Measurements from ENCODE around the gene SDHA. TPM values are rescaled to one million over a fixed set of nuclear protein-coding genes. Genes with fewer than 3 reads are reported as not detected.
"Not testable (repeated sequence)": the region's sequence is repeated elsewhere in the genome, so short reads cannot be mapped to it uniquely, and the experiment has no call there.

The SDHA gene
- total RNA-seq, 1 donor from 2014 or later, result 137 TPM

GRCh38 chr5:197031-197430, 21.1 kb upstream of the SDHA start:
- DNase-seq (ENCODE audit: low read depth in 2 of 2), result not testable (repeated sequence)

GRCh38 chr5:197892-198489, 20.1 kb upstream of the SDHA start:
- no peak for DNase-seq (ENCODE audit: low read depth in 2 of 2)

- no peak for DNase-seq (ENCODE audit: low read depth in 2 of 2)
Observed at GRCh38 chr5:198516-199196, 19.5 kb upstream of the SDHA start.

DNA sequence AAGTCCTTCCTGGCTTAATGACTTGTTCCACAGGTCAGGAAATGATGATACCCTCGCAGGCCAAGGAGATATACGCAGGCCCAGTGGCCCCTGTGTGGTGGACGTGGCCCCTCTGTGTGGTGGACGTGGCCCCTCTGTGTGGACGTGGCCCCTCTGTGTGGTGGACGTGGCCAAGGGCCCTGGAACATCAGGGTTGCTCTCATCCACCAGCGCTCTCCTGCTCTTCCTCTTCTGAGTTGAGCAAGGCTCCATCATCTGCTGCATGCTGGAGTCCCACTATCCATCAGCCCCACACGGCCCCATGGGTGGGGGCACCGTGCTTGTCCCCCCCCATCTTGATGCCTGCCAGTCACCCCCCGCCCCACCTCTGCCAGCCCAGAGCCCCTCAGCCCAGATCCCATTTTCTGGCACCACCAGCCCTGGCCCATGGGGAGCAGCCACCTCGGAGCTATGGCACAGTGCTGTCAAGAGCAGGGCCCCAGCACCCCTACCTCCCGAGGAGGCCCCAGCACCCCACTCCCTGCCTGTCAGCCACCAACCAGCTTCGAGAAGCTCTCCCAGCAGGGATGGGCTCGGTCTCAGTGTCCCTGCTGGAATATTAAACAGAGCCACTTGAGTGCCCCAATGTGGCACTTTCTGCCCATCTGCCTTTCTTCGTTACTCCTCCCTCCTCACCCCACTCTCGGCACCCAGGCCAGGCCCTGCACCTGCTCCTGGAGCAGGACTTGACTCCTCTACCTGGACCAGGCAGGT, 18.7 kb upstream of the SDHA start:
- DNase-seq (ENCODE audit: low read depth in 2 of 2), result no peak

DNA sequence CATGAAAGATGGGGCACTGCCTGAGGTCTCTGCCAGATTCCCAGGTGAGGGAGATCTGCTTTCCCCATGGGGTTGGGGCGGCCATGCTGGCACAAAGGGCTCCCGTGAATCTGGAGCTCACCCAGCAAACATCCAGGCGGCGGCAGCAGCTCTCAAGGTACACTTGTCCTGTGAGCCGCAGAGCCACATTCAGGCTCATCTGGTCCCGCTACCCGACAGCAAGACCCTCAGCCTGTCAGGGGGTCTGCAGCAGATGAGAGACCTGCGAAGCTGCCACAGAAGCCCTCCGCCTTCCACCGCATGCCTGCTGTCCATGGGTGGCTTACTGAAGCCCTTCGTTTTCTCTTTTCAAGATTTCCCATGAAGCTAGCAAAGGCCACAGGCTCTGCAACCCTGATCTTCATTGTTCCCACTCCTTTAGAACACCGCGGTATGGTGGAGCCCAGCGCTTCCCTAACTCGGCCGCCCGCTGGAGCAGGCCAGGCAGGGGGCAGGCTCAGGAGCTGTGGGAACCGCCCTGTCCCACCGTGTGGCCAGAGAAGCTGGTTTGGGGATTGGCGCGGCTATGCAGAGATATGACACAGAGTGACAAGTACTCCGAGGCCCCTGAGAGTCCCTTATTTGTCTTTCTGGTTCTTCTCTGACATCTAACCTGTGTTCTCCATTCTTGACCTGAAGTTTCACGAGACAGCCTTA, 18.0 kb upstream of the SDHA start:
- no peak for DNase-seq (ENCODE audit: low read depth in 2 of 2)

- no peak for DNase-seq (ENCODE audit: low read depth in 2 of 2)
Observed at GRCh38 chr5:200985-201384, 17.1 kb upstream of the SDHA start.

- DNase-seq (ENCODE audit: low read depth in 2 of 2), result no peak
Observed at GRCh38 chr5:201672-202071, 16.4 kb upstream of the SDHA start.

DNA sequence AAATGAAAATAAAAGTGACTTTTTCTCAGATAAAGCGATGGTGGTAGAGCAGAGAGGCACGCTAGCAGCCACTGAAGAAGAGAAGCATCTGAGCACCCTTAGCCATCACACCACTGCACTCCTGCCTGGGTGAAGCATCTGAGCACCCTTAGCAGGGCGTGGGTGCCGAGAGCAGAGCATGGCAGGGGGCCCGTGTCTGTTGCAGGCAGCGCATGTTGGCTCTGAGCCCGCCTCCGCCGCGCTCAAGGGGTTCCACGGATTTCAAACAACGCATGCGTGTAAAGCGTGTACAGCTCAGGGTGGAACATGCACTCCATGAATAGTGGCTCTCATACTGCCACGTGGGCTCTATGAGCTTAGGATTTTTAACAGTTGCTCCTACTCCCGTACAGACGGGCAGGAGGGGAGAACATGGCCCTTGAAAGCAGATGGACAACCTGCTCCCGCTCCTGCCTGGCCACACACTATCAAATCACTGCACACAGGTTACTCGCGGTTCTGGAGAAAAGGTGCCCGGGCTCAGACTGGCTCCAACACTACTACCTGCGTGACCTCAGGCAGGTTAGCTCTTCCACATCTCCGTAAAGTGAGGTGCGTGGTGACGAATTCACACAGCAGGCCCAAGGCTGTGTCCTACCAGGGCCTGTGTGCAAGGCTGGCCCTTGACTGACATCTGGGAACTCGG, 14.7 kb upstream of the SDHA start:
- DNase-seq (ENCODE audit: low read depth in 2 of 2), result no peak

DNA sequence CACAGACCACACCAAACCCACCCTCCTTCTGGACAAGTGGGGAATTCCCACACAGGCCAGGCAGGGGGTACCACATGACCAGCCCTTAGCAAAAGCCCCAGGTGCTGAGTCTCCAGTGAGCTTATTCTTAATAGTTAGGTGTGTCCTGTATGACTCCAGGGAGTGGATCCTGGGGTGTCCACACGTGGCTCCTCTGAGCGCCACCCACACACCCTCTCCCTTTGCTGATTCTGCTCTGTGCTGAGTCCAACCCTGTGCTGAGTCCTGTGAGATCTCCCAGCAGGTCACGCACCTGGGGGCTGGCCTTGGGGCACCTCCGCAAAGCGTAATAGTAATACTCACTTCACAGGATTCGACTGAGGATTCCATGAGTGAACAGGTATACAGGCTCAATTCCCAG, 14.1 kb upstream of the SDHA start:
- no peak for DNase-seq (ENCODE audit: low read depth in 2 of 2)

GRCh38 chr5:204462-204861, 13.7 kb upstream of the SDHA start:
- DNase-seq (ENCODE audit: low read depth in 2 of 2), result no peak

GRCh38 chr5:204966-205670, 13.0 kb upstream of the SDHA start:
- no peak for DNase-seq (ENCODE audit: low read depth in 2 of 2)

DNA sequence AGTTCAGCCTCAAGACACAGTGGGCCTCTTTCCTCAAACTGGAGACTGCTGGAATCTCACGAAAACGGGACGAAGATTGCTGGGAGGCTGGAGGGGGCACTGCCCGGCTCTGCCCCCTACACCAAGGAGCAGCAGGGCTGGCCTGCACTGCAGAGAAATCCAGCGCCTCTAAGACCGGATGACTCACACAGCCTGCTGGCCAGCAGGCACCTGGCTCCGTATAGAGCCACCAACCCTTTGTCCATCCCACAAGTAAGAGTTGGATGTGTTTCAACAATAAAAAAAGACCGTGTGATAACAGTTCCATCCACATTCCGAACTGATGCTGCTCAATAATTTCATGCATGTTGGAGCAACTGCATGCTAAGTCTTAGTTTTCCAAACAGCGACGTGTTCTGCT, 11.7 kb upstream of the SDHA start:
- peak in 1 of 2 donors; percentile 47 for DNase-seq (ENCODE audit: low read depth in 2 of 2)

GRCh38 chr5:206927-207536, 11.1 kb upstream of the SDHA start:
- no peak for DNase-seq (ENCODE audit: low read depth in 2 of 2)

DNA sequence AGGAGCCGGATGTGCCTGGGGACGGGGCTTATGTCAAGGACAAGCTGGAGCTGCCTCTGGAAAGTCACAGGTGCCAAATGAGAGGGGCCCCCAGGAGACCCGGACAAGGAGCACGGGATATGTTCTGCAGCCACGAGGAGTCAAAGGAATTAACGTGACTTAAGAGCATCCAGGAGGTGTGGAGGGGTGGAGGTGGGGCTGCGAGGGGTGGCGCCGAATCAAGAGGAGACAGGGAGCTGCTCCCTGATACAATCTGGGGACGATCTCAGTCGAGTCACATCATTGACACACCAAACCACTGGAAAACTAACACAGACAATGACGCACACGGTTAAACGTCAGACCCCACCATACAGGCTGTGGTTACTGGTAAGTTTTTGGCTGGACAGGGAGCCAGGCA, 10.5 kb upstream of the SDHA start:
- no peak for DNase-seq (ENCODE audit: low read depth in 2 of 2)

- no peak for DNase-seq (ENCODE audit: low read depth in 2 of 2)
Observed at GRCh38 chr5:208449-209114, 9.5 kb upstream of the SDHA start.

- no peak for DNase-seq (ENCODE audit: low read depth in 2 of 2)
Observed at GRCh38 chr5:213803-214395, 4.2 kb upstream of the SDHA start.

- not testable (repeated sequence) for DNase-seq (ENCODE audit: low read depth in 2 of 2)
Observed at GRCh38 chr5:215256-215655, 2.9 kb upstream of the SDHA start.

DNA sequence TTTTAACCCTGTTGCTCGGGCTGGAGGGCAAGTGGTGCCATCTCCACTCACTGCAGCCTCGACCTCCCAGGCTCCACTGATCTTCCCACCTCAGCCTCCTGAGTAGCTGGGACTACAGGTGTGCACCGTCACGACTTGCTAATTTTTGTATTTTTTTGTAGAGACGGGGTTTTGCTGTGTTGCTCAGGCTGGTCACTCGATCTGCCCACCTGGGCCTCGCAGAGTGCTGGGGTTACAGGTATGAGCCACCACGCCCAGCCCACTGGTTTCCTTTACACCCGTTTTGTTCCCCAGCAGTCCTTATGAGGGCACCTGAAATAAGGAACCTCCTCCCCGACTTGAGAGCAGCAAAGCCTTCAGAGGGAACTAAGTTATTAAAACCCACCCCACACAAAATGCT, 2.0 kb upstream of the SDHA start:
- DNase-seq (ENCODE audit: low read depth in 2 of 2), result not testable (repeated sequence)

DNA sequence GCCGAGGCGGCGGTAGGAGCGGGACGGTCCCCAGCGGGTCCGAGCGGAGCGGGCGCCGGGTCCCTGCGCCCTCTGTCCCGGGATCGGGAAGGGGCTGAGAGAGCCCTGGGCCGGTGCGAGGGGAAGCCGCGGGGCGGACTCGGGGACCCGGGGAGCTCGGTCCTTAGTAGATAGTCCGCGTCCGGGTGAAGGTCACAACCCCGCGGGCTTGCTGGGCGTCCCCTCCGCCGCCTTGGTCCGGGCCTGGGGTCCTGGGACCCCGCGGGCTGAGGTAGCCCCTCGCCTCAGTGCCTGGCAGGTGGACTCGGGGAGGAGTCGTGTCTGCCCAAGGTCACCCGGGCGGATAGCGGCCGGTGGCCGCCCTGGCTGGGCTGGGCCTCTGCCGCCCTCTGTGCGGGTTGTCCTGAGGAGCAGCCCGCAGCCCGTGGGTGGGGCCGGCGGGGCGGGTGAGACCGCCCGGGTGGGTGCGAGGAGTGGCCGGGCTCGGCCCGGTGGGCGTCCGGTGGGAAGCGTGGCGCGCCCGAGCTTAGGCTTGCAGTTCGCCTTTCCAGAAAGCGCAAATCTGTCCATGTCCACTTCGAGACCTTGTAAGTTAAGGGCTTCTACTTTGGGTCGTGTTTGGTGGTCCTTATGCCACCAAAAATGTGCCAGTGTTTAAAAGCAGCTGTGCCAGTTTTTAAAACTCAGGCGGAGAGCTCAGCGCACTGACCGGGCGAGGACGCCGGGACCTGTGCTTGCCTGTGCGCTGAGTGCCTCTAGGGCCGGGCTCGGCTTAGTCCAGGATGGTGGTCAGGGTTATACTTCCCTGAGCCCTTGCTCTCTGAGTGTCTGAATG, 554 bp downstream of the SDHA start:
- DNase-seq (ENCODE audit: low read depth in 2 of 2), result peak in 1 of 2 donors; percentile 47
